Measurements from ENCODE around the gene ATXN1.

Gene ATXN1

GRCh38 chr6:16659466-16660156 lies 101.6 kb downstream of the ATXN1 start:
- DNase-seq (ENCODE audit: low spot score): peak; percentile 8
- no peak for TF ChIP-seq CTCF (IDR thresholded peaks at IDR 0.05; ENCODE audit: extremely low read depth, missing control alignments)

GRCh38 chr6:16658348-16659034 lies 102.8 kb downstream of the ATXN1 start:
- TF ChIP-seq CTCF (IDR thresholded peaks at IDR 0.05; ENCODE audit: extremely low read depth, missing control alignments): no peak
- no peak for DNase-seq (ENCODE audit: low spot score)

- TF ChIP-seq CTCF (IDR thresholded peaks at IDR 0.05; ENCODE audit: extremely low read depth, missing control alignments): no peak
- peak; percentile 18 for DNase-seq (ENCODE audit: low spot score)
Observed at GRCh38 chr6:16657768-16658167, 103.5 kb downstream of the ATXN1 start.

- no peak for TF ChIP-seq CTCF (IDR thresholded peaks at IDR 0.05; ENCODE audit: extremely low read depth, missing control alignments)
- no peak for DNase-seq (ENCODE audit: low spot score)
Observed at GRCh38 chr6:16656451-16656850, 104.8 kb downstream of the ATXN1 start.

GRCh38 chr6:16654701-16655100 lies 106.6 kb downstream of the ATXN1 start:
- no peak for DNase-seq (ENCODE audit: low spot score)
- TF ChIP-seq CTCF (IDR thresholded peaks at IDR 0.05; ENCODE audit: extremely low read depth, missing control alignments): no peak

GRCh38 chr6:16653226-16653625 lies 108.0 kb downstream of the ATXN1 start:
- no peak for TF ChIP-seq CTCF (IDR thresholded peaks at IDR 0.05; ENCODE audit: extremely low read depth, missing control alignments)

GRCh38 chr6:16651871-16652270 lies 109.4 kb downstream of the ATXN1 start:
- DNase-seq (ENCODE audit: low spot score): peak; percentile 31
- no peak for TF ChIP-seq CTCF (IDR thresholded peaks at IDR 0.05; ENCODE audit: extremely low read depth, missing control alignments)

More at GRCh38 chr6:16653226-16653625, 108.0 kb downstream of the ATXN1 start:
- no peak for DNase-seq (ENCODE audit: low spot score)
